ENCODE data around the gene KCNJ4.

GRCh38 chr22:38443628-38444521 lies 11.1 kb downstream of the KCNJ4 start:
- TF ChIP-seq CTCF (conservative IDR thresholded peaks at IDR 0.05) (no peak), EZH2 (IDR thresholded peaks at IDR 0.05; ENCODE audit: low read depth) (no peak)

All from PC-9 (cell line).